Skeletal muscle tissue (tissue), 4 donors: ENCODE data around the gene AUNIP. TPM values are rescaled to one million over a fixed set of nuclear protein-coding genes. Genes with fewer than 3 reads are reported as not detected.

Source experiments
- H3K27ac ChIP-seq: one replicate; pipeline ENCODE4 v1.7.0; 2013; ENCODE audit warnings: mild to moderate bottlenecking, low read depth, low read length, inconsistent platforms
- H3K27me3 ChIP-seq, 3 donors: one replicate each; pipeline ENCODE4 v1.7.0; 2013; ENCODE audit warnings: low read length in 3 of 3; ENCODE audit not compliant: control insufficient read depth in 3 of 3, insufficient read depth in 3 of 3
- H3K36me3 ChIP-seq, 3 donors: one replicate each; pipeline ENCODE4 v1.7.0; 2013; ENCODE audit warnings: low read length in 3 of 3; ENCODE audit not compliant: control insufficient read depth in 3 of 3, insufficient read depth in 3 of 3
- H3K4me1 ChIP-seq, 3 donors: one replicate each; pipeline ENCODE4 v1.7.0; 2013; ENCODE audit warnings: low read length in 3 of 3, mild to moderate bottlenecking in 3 of 3; ENCODE audit not compliant: control insufficient read depth in 3 of 3, insufficient read depth in 3 of 3
- H3K4me3 ChIP-seq, 3 donors: one replicate each; pipeline ENCODE4 v1.7.0; 2013; ENCODE audit warnings: low read length in 3 of 3
- H3K9ac ChIP-seq, 3 donors: one replicate each; pipeline ENCODE4 v1.7.0; 2013; ENCODE audit warnings: low read length in 3 of 3, mild to moderate bottlenecking in 3 of 3, moderate library complexity in 2 of 3, low read depth in 1 of 3
- H3K9me3 ChIP-seq, 3 donors: one replicate each; pipeline ENCODE4 v1.7.0; 2013; ENCODE audit warnings: low read length in 3 of 3; ENCODE audit not compliant: control insufficient read depth in 3 of 3
- total RNA-seq: library from RNA; depleted of rRNA; stranded (reverse); fragments of >200 nt; gene quantifications from one replicate; pipeline ENCODE4 v1.2.3, GENCODE V29; 2014
- donor health status: Osteomylitis.

The AUNIP gene
- total RNA-seq, 1 donor from 2014 or later = 1.6 TPM

GRCh38 chr1:25832336-25833037 lies 26.8 kb downstream of the AUNIP start:
- Histone ChIP-seq H3K36me3 (peaks cover 57 to 69% (median 67%) of the 10 kb centered on the region in 3 donors), H3K4me1 (no peaks in the 10 kb centered on the region), H3K4me3 (no peak overlapping the region)

GRCh38 chr1:25831569-25832196 lies 27.6 kb downstream of the AUNIP start:
- no peaks in the 10 kb centered on the region for H3K4me1 ChIP-seq

More at GRCh38 chr1:25832336-25833037, 26.8 kb downstream of the AUNIP start:
- H3K9ac ChIP-seq = no peak overlapping the region
- no peaks in the 10 kb centered on the region for H3K27me3 ChIP-seq
- H3K27ac ChIP-seq = no peak overlapping the region
- H3K9me3 ChIP-seq = no peaks in the 10 kb centered on the region

GRCh38 chr1:25829046-25829445 lies 30.2 kb downstream of the AUNIP start:
- H3K4me3 ChIP-seq = no peak overlapping the region
- H3K27ac ChIP-seq = no peak overlapping the region
- H3K9ac ChIP-seq = no peak overlapping the region
- no peaks in the 10 kb centered on the region for H3K27me3 ChIP-seq
- H3K36me3 ChIP-seq = peaks cover 64 to 85% (median 75%) of the 10 kb centered on the region in 3 donors
- H3K9me3 ChIP-seq = no peaks in the 10 kb centered on the region
- H3K4me1 ChIP-seq = peaks cover 0 to 5% (median 4%) of the 10 kb centered on the region in 3 donors

More at GRCh38 chr1:25831569-25832196, 27.6 kb downstream of the AUNIP start:
- H3K4me3 ChIP-seq = no peak overlapping the region
- H3K9ac ChIP-seq = no peak overlapping the region
- H3K36me3 ChIP-seq = peaks cover 59 to 76% (median 72%) of the 10 kb centered on the region in 3 donors
- H3K27me3 ChIP-seq = no peaks in the 10 kb centered on the region
- no peaks in the 10 kb centered on the region for H3K9me3 ChIP-seq
- no peak overlapping the region for H3K27ac ChIP-seq

- Histone ChIP-seq H3K9ac (no peak overlapping the region), H3K27ac (no peak overlapping the region), H3K4me3 (no peak overlapping the region), H3K36me3 (peaks cover 64 to 82% (median 70%) of the 10 kb centered on the region in 3 donors), H3K9me3 (no peaks in the 10 kb centered on the region), H3K27me3 (no peaks in the 10 kb centered on the region), H3K4me1 (peaks cover under 1 to 8% (median 6%) of the 10 kb centered on the region in 3 donors)
These were observed 30.8 kb downstream of the AUNIP start for GRCh38 chr1:25828491-25828890.

GRCh38 chr1:25826571-25826970 lies 32.7 kb downstream of the AUNIP start:
- peaks cover 51 to 63% (median 56%) of the 10 kb centered on the region in 3 donors for H3K36me3 ChIP-seq
- no peaks in the 10 kb centered on the region for H3K27me3 ChIP-seq
- no peak overlapping the region for H3K9ac ChIP-seq
- H3K9me3 ChIP-seq = no peaks in the 10 kb centered on the region
- peaks cover 19 to 23% (median 20%) of the 10 kb centered on the region in 3 donors for H3K4me1 ChIP-seq
- H3K4me3 ChIP-seq = no peak overlapping the region
- no peak overlapping the region for H3K27ac ChIP-seq

GRCh38 chr1:25825605-25826004 lies 33.7 kb downstream of the AUNIP start:
- peak overlapping the region; percentile 39 for H3K27ac ChIP-seq
- H3K9ac ChIP-seq = no peak overlapping the region
- no peaks in the 10 kb centered on the region for H3K9me3 ChIP-seq
- peaks cover 28 to 32% (median 30%) of the 10 kb centered on the region in 3 donors for H3K4me1 ChIP-seq
- peaks cover 42 to 53% (median 46%) of the 10 kb centered on the region in 3 donors for H3K36me3 ChIP-seq
- no peak overlapping the region for H3K4me3 ChIP-seq
- H3K27me3 ChIP-seq = no peaks in the 10 kb centered on the region

- Histone ChIP-seq H3K36me3 (peaks cover 11 to 18% (median 11%) of the 10 kb centered on the region in 3 donors), H3K9me3 (no peaks in the 10 kb centered on the region), H3K27ac (no peak overlapping the region), H3K9ac (peak overlapping the region; percentile 95 to 98 (median 95)), H3K27me3 (no peaks in the 10 kb centered on the region), H3K4me3 (peak overlapping the region; percentile 80 to 98 (median 95)), H3K4me1 (peaks cover 39 to 62% (median 48%) of the 10 kb centered on the region in 3 donors)
These were observed 37.6 kb downstream of the AUNIP start for GRCh38 chr1:25821630-25822091.

- Histone ChIP-seq H3K4me1 (peaks cover 39 to 62% (median 48%) of the 10 kb centered on the region in 3 donors), H3K9ac (peak overlapping the region; percentile 95 to 98 (median 95)), H3K27ac (peak overlapping the region; percentile 91), H3K9me3 (no peaks in the 10 kb centered on the region), H3K36me3 (peaks cover 9 to 12% (median 11%) of the 10 kb centered on the region in 3 donors), H3K4me3 (peak overlapping the region; percentile 80 to 98 (median 95)), H3K27me3 (no peaks in the 10 kb centered on the region)
These were observed 38.2 kb downstream of the AUNIP start for GRCh38 chr1:25821112-25821476.

- Histone ChIP-seq H3K36me3 (peaks cover 10 to 15% (median 15%) of the 10 kb centered on the region in 3 donors), H3K4me3 (peak overlapping the region; percentile 80 to 98 (median 95)), H3K27ac (peak overlapping the region; percentile 91), H3K4me1 (peaks cover 39 to 62% (median 42%) of the 10 kb centered on the region in 3 donors), H3K9ac (peak overlapping the region; percentile 95 to 98 (median 95)), H3K27me3 (no peaks in the 10 kb centered on the region), H3K9me3 (no peaks in the 10 kb centered on the region)
These were observed 38.8 kb downstream of the AUNIP start for GRCh38 chr1:25820247-25821111.
